Caco-2 (cell line): ENCODE results near the gene MAST4. TPM values are rescaled to one million over a fixed set of nuclear protein-coding genes. Genes with fewer than 3 reads are reported as not detected.

Experiments
- BruUV-seq: library from RNA; stranded (reverse); fragments of 400-500 nt; replicated peaks from 2 replicates; lab custom pipeline; 2021; lab: Mats Ljungman, UMichigan
- CTCF ChIA-PET: fragments of 300-600 bp; sonication (Branson Sonifier 250); formaldehyde crosslinking; loops from one replicate; lab custom pipeline; 2022; ENCODE audit warnings: antibody characterized with exemption; lab: Charles Lee
- POLR2A ChIA-PET: fragments of 300-600 bp; sonication (Branson Sonifier 250); formaldehyde crosslinking; loops from one replicate; lab custom pipeline; 2022; ENCODE audit warnings: antibody characterized with exemption; lab: Charles Lee
- DNase-seq, 2 experiments: peaks; one replicate each; pipeline versions ENCODE4 v3.0.0 to v3.0.0-alpha.2; 2020 to 2022
- H3K27me3 ChIP-seq: replicated peaks from 2 replicates; pipeline ENCODE4 v1.6.0; 2011; ENCODE audit warnings: low read length; ENCODE audit not compliant: control insufficient read depth, insufficient read depth
- H3K36me3 ChIP-seq: 2 replicates; pipeline ENCODE4 v1.5.1; 2011; ENCODE audit warnings: low read length; ENCODE audit not compliant: control insufficient read depth, insufficient read depth
- H3K4me1 ChIP-seq: fragments of 250-450 bp; sonication (Bioruptor Pico); 2 replicates; pipeline ENCODE4 v1.5.1; 2020; ENCODE audit warnings: mild to moderate bottlenecking
- H3K4me3 ChIP-seq: 2 replicates; pipeline ENCODE4 v1.5.1; 2011; ENCODE audit warnings: low read depth, mild to moderate bottlenecking, control low read depth, low read length
- H3K9me3 ChIP-seq: fragments of 250-450 bp; sonication (Bioruptor Pico); 2 replicates; pipeline ENCODE4 v1.5.1; 2020; ENCODE audit warnings: mild to moderate bottlenecking, moderate library complexity
- H3K27ac Mint-ChIP-seq: one replicate; pipeline ENCODE4 v1.8.0; 2022; ENCODE audit warnings: mixed read lengths; ENCODE audit not compliant: unreplicated experiment
- H3K27me3 Mint-ChIP-seq: one replicate; pipeline ENCODE4 v1.8.0; 2022; ENCODE audit warnings: mixed read lengths; ENCODE audit not compliant: insufficient read depth, unreplicated experiment
- H3K36me3 Mint-ChIP-seq: one replicate; pipeline ENCODE4 v1.8.0; 2022; ENCODE audit warnings: mild to moderate bottlenecking, mixed read lengths; ENCODE audit not compliant: insufficient read depth, unreplicated experiment
- H3K4me1 Mint-ChIP-seq: one replicate; pipeline ENCODE4 v1.8.0; 2022; ENCODE audit warnings: low read depth, mixed read lengths; ENCODE audit not compliant: unreplicated experiment
- H3K4me3 Mint-ChIP-seq: one replicate; pipeline ENCODE4 v1.8.0; 2022; ENCODE audit warnings: mild to moderate bottlenecking, moderate library complexity, mixed read lengths; ENCODE audit not compliant: unreplicated experiment
- H3K9me3 Mint-ChIP-seq: one replicate; pipeline ENCODE4 v1.8.0; 2022; ENCODE audit warnings: mixed read lengths; ENCODE audit not compliant: unreplicated experiment
- CTCF ChIP-seq, 2 experiments: fragments of 200-600 bp in 1 of 2; IDR thresholded peaks; 1 replicate in 1 of 2; 2 replicates in 1 of 2; pipeline versions ENCODE4 v1.5.1 to v1.8.0; 2011 to 2022; ENCODE audit warnings: antibody characterized with exemption in 1 of 2, control low read depth in 1 of 2, inconsistent platforms in 1 of 2, low read depth in 1 of 2, low read length in 1 of 2, mild to moderate bottlenecking in 1 of 2, moderate library complexity in 1 of 2; ENCODE audit not compliant: insufficient read depth in 1 of 2, severe bottlenecking in 1 of 2, unreplicated experiment in 1 of 2
- intact Hi-C: fragments of 100-400 bp; cut with micrococcal nuclease; formaldehyde crosslinking; loops from one replicate; pipeline ENCODE4 v1.10.0; 2022; ENCODE audit not compliant: unreplicated experiment
- total RNA-seq: library from RNA; stranded (reverse); gene quantifications from 2 replicates; pipeline ENCODE4 v1.2.3, GENCODE V29; 2022

MAST4 gene
- total RNA-seq, 1 experiment from 2014 or later, result 17.8 TPM

- no peaks in the 10 kb centered on the region for H3K27me3 ChIP-seq
- Mint-ChIP-seq H3K9me3 (no peaks in the 10 kb centered on the region), H3K4me3 (no peak overlapping the region), H3K36me3 (peaks cover 23% of the 10 kb centered on the region), H3K27me3 (no peaks in the 10 kb centered on the region), H3K4me1 (peaks cover 9% of the 10 kb centered on the region), H3K27ac (no peak overlapping the region)
- ChIA-PET CTCF (interaction anchor here (0.6 kb wide), 1 partner anchor 459 kb away, joined by 3 read pairs; no protein-coding TSS in a partner anchor), POLR2A (no interaction called here)
- H3K36me3 ChIP-seq, result no peaks in the 10 kb centered on the region
- H3K4me3 ChIP-seq, result no peak overlapping the region
- no peak for TF ChIP-seq CTCF (IDR thresholded peaks at IDR 0.05; ENCODE audit: insufficient read depth in 1 of 2, low read depth in 1 of 2, low read length in 1 of 2, severe bottlenecking in 1 of 2, unreplicated experiment in 1 of 2)
- DNase-seq, result no peak
- no peaks in the 10 kb centered on the region for H3K9me3 ChIP-seq
- intact Hi-C loops, result no loop called here
- peaks cover under 1% of the 10 kb centered on the region; the same call in 1 of the 2 replicates for H3K4me1 ChIP-seq
- no TSS peak for BruUV-seq
Observed at GRCh38 chr5:67106626-67107342, 510.6 kb downstream of the MAST4 start.

DNA sequence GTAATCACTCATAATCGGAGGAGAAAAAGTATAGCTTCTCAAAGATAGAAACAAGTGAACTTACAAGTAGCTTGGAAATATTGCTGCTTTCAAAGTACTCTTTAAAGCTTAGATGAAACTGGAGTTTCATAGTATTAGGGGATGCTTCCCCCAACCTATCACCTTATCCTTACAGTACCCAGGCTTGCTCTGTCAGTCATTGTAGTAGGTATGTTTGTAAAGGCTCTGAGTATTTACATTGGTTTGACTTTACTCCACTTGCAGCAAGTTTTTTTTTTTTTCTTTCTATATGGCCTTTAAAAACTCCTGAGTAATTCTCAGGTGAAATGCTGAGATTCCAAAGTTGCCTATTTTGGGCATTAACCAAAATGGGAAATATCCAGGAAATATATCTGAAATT lies 515.6 kb downstream of the MAST4 start:
- no peak for TF ChIP-seq CTCF (IDR thresholded peaks at IDR 0.05; ENCODE audit: insufficient read depth in 1 of 2, low read depth in 1 of 2, low read length in 1 of 2, severe bottlenecking in 1 of 2, unreplicated experiment in 1 of 2)
- no peak for DNase-seq
- no peak overlapping the region for H3K27ac Mint-ChIP-seq

DNA sequence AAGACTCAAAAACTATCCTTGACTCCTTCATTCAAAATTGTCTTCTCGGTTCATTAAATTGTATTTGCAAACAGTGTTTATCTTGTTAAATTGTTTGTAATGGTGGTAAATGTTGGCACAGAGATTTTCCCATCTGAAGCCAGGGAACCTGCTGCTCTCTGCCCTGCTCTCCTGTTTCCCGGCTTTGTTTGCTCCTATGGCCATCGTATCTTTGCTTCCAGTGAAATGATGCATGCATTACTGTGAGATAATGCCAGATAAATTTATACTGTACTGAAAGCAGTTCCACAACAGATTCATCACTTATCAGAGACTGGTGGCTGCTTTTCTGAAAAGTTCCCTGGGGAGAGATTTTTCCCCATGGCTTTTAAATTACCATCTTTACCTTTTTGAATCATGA lies 519.1 kb downstream of the MAST4 start:
- no peak for DNase-seq
- POLR2A ChIA-PET, result no interaction called here
- Mint-ChIP-seq H3K27me3 (no peaks in the 10 kb centered on the region), H3K27ac (no peak overlapping the region), H3K9me3 (no peaks in the 10 kb centered on the region), H3K4me1 (peaks cover 17% of the 10 kb centered on the region), H3K36me3 (peaks cover 54% of the 10 kb centered on the region), H3K4me3 (no peak overlapping the region)
- CTCF ChIA-PET, result interaction anchor here (0.7 kb wide), 1 partner anchor 94 kb away, joined by 10 read pairs; no protein-coding TSS in a partner anchor
- intact Hi-C loops, result no loop called here
- no TSS peak for BruUV-seq
- TF ChIP-seq CTCF (IDR thresholded peaks at IDR 0.05; ENCODE audit: insufficient read depth in 1 of 2, low read depth in 1 of 2, low read length in 1 of 2, severe bottlenecking in 1 of 2, unreplicated experiment in 1 of 2), result no peak
- Histone ChIP-seq H3K36me3 (no peaks in the 10 kb centered on the region), H3K9me3 (no peaks in the 10 kb centered on the region), H3K27me3 (no peaks in the 10 kb centered on the region), H3K4me1 (peaks cover 6% of the 10 kb centered on the region; the same call in 1 of the 2 replicates), H3K4me3 (no peak overlapping the region)

More for the DNA sequence above, 515.6 kb downstream of the MAST4 start:
- Mint-ChIP-seq H3K4me3 (no peak overlapping the region), H3K4me1 (peaks cover 12% of the 10 kb centered on the region), H3K36me3 (peaks cover 46% of the 10 kb centered on the region), H3K27me3 (no peaks in the 10 kb centered on the region), H3K9me3 (no peaks in the 10 kb centered on the region)
- Histone ChIP-seq H3K27me3 (no peaks in the 10 kb centered on the region), H3K36me3 (no peaks in the 10 kb centered on the region), H3K4me1 (peaks cover 6% of the 10 kb centered on the region; the same call in 1 of the 2 replicates), H3K9me3 (no peaks in the 10 kb centered on the region), H3K4me3 (no peak overlapping the region)
- intact Hi-C loops, result no loop called here
- ChIA-PET POLR2A (no interaction called here), CTCF (no interaction called here)
- no TSS peak for BruUV-seq
